DMS153 (cell line): ENCODE data around the gene SLC22A7.
"Not testable (repeated sequence)": the region's sequence is repeated elsewhere in the genome, so short reads cannot be mapped to it uniquely, and the experiment has no call there.

Experiments
- DNase-seq: peaks from one replicate; lab custom pipeline; 2025; lab: John Stamatoyannopoulos, UW

The SLC22A7 gene

DNA sequence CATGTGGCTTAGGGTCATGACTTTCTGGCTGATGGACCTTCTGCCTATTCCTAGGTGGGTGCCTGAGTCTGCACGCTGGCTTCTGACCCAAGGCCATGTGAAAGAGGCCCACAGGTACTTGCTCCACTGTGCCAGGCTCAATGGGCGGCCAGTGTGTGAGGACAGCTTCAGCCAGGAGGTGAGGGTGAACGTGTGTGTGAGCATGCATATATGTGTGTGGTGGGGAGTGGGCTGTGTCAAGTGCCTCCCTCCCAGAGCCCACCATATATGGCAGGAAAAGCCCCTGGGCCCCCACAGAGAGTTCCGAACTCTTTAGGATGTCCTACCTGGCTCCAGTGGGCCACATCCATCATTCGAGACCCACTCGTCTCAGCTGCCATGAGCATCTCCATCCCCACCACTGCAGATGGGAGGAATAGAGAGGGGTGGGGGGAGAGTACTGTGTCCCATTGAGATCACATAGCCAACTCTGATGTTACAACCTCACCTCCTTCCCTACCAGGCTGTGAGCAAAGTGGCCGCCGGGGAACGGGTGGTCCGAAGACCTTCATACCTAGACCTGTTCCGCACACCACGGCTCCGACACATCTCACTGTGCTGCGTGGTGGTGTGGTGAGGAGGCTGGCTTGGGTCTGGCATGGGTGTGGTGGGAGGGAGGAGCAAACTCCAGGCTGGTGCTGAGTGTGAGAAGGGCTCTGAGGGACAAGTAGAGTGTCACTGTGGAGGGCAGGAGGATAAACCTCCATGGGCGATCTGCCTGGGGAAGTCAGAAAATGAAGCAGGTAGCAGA, 3.2 kb downstream of the SLC22A7 start:
- no peak for DNase-seq

DNA sequence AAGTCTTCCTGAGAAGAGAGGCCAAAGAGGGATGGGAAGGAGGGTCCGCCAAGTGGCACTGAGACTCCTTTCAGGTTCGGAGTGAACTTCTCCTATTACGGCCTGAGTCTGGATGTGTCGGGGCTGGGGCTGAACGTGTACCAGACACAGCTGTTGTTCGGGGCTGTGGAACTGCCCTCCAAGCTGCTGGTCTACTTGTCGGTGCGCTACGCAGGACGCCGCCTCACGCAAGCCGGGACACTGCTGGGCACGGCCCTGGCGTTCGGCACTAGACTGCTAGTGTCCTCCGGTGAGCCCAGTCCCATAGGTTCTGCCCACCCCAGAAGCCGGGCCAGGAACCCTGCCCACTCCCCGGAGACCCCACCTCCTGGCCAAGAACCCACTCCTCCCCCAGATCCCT, 4.1 kb downstream of the SLC22A7 start:
- DNase-seq: no peak

DNA sequence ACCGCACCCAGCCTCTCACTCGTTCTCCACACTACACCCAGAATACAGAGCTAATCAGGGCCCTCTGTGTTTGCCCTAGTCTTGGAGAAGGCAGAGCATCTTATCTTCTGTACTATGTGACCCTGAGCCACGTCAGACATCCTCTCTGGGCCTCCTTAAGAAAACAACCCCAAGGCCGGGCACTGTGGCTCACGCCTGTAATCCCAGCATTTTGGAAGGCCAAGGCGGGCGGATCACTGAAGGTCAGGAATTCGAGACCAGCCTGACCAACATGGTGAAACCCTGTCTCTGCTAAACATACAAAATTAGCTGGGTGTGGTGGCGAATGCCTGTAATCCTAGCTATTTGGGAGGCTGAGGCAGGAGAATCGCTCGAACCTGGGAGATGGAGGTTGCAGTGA, 4.9 kb downstream of the SLC22A7 start:
- DNase-seq: not testable (repeated sequence)

GRCh38 chr6:43303751-43304331, 5.8 kb downstream of the SLC22A7 start:
- no peak for DNase-seq

- DNase-seq: no peak
Measured at GRCh38 chr6:43304361-43304760, 6.3 kb downstream of the SLC22A7 start.

- no peak for DNase-seq
Measured at GRCh38 chr6:43304882-43305281, 6.8 kb downstream of the SLC22A7 start.

DNA sequence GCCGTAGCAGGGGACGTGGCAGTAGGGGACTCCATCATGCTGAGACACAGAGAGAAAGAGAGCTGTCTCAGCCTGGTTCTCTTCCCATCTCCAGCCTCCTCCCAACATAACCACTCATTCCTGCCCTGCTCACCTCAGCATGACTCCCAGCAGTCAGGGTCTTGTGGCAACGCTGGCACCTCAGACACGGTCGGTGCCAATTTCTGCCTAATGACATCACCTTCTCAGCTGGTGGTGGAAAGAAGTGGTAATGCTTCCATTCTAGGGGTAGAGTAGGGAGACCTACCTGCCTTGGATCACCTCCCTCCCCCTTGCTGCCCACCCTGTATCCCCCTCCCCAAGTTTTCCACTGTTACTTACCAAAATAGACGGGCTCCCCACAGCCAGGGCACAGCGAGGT, 8.0 kb downstream of the SLC22A7 start:
- no peak for DNase-seq

DNA sequence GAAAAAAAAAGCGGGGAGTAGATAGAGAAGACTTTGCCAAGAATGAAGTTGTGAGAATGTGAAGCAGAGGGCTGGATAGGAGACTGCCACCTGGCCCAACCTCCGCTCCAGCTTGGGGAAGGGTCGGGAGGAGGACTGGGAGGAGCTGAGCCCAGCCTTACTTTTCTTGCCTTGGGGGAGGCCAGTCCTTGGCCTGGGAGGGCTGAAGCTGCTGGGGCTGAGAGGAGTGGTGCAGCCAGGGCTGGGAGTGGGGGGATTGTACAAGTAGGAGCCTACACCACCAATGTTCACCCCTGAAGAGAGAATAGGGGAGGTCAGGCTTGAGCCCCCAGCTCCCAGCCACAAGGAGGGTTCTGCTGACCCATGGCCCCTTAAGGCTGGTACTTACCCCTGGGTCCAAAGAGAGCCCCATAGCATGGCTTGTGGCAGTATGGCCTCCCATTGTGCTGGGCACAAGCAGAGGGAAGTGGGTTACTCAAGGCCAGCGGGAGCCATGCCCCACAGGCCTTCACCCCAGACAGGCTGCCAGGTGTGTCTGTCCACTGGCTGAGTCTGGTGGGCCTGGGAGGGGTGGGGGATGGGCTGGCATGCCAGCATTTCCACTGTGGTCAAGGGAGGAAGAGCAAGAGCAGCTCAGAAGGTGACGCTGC, 9.5 kb downstream of the SLC22A7 start:
- no peak for DNase-seq

DNA sequence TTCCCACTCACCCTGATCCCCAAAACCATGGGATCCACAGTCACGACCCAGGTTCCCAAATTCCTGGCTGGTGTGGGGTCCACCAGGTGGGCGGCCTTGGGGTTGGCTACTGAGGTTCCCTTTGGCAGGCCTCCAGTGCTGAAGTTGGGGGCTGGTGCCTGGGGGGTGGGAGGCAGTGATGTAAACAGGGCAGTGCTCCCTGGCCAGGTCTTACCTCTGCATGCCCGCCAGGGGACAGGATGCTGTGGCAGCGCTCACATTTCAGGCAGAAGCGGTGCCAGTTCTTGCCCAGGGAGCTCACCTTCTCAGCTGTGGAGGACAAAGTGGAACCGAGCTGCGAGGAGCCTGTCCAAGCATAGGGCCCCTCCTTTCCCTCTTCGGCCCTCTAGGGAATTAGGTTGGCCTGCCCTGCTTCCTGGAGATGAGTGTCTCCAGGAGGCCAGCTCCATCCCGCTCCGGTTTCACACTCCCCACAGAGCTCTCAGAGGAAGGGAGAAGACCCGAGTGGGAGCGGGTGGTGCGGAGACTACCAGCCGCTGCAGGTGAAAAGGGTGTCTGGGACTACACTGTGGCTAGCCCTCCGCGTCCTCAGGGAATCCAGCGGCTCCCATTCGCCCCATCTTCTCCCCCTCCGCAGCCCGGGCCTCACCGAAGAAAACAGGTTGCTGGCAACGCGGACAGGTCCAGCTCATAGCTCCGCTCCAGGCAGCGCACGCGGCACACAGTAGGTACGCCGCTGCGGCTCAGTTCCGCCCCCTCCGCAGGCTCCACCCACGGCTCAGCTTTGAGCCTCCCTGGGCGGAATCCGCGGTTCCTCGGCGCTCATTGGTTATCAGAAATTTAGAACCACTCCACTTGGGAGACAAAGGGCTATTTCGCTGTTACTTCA, 10.3 kb downstream of the SLC22A7 start, which contains the start of gene CRIP3:
Gene CRIP3, minus strand, starts transcription at position 726 of the 889 bp plus-strand sequence. Its CDS starts 34 bp downstream, at position 692.
- DNase-seq: peak; percentile 86

DNA sequence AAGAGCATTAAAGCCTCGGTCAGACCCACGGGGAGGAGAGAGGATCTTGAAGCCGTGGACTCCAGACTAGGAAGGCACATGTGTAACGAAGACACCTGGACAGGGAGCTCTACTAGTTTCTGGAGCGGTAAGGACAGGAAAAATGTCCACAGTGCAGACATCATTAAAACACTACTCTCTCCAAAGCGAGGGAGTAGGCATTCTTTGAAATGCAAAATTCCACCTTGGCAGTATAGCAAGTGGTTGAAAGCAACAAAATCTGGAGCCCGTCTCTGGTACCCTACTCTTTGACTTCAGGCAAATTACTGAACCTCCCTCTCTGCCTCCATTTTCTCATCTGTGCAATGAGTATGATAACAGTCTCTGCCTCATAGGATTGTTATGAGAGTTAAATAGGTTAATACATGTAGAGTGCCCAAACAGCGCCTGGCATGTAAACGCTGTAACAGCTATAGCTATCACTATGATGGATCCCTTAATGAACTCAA, 11.0 kb downstream of the SLC22A7 start:
- DNase-seq: no peak

DNA sequence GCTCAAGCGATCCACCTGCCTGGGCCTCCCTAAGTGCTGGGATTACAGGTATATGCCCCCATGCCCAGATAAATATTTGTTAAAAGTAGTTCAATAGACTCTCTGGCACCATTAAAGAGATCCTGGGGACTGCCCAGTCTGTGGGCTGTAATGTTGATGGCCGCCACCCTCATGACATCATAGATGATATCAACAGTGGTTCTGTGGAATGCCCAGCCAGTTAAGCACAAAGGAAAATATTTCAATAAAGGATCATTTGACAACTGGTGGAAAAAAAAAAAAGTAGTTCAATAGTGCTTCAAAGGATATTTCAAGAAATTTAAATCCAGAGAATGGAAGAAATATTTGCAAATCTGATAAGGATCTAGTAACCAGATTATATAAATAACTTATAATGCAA, 12.1 kb downstream of the SLC22A7 start:
- no peak for DNase-seq

- no peak for DNase-seq
Measured at GRCh38 chr6:43310624-43311023, 12.6 kb downstream of the SLC22A7 start.

DNA sequence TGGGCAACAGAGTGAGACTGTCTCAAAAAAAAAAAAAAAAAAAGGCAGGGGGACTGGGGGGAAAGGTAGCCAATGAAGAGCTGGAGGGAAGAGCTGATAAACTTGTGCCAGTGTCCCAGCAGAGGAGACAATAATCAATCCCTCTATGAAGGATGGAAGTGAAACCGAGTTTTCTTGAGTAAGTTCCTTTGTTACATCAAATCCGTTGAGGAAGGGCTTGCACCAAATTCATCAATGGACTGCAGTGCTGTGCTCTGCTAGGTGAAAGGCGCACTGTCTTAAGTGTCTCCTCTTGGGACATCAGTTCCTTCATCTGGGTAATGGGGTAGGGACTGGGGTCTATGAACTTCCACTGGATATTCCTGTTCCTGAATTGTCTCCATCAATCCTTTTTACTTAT, 13.6 kb downstream of the SLC22A7 start:
- no peak for DNase-seq

DNA sequence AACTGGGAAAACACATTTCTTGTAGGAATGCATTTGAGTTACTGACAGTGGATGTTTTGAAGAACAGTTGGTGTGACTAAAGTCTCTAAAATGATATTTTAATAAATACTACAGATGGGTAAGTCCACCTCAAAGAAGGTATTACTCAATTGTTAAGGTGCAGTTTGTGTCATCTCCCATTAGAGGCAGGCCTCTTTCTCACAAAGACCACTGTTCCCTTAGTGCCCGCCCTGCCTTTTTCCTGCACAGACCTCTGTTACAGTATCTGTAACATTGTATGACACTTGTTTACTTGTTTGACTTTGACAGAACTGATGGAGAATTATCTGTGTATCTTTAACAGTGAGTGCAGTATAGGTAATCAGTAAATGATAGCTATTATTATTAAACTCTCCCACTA, 15.8 kb downstream of the SLC22A7 start:
- no peak for DNase-seq

GRCh38 chr6:43318011-43318410, 20.0 kb downstream of the SLC22A7 start:
- DNase-seq: no peak

DNA sequence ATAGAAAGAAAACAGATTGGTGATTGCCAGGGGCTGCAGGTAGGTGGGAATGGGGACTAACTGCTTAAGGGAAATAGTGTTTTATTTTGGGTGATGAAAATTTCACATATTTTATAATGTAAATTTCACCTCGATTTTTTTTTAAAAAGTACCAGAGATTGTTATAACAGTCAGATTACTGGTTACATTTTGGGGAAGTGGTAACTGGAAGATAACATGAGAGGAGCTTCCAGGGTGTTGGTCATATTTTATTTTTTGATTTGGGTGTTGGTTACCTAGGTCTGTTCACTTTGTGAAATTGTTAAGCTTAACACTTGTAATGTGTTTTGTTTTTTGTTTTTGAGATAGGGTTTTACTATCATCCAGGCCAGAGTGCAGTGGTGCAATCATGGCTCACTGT, 27.8 kb downstream of the SLC22A7 start:
- no peak for DNase-seq

DNA sequence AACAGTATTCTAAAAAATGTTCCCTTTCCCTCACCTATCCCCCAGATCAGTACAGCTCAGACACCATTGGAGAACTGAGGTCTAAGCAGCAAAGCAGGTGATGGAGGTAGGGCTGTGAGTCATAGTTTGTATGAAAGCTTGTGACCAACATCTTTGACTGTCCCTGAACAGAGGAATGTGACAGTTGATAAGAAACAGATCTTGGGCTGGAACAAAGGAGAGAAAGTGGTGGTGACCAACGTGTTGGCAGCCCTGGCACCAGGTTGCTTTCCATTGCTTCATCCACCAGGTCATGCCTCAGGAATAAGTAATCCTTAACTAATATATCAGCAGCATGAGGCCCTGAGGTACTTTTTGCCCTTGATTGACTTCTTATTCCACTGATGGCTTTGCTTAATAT, 30.5 kb downstream of the SLC22A7 start:
- DNase-seq: no peak

GRCh38 chr6:43331470-43331869, 33.4 kb downstream of the SLC22A7 start:
- DNase-seq: no peak

DNA sequence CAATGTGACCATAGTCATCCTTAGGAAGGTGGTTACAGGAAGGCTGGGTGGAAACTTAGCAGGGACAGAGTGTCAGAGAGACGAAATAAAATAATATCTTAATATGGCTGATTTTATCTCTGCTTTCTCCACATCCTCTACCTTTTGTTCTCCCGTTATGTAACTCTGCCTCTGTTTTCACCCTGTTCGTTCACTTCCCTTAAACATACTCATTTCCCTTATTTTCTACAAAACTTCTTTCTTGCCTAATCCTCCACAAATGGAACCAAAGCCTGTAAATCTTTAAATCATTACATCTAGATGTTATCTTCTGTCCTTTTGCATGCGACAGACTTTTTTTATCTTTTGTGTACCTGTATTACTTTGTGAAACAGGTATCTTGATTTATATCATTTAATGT, 33.8 kb downstream of the SLC22A7 start:
- no peak for DNase-seq

DNA sequence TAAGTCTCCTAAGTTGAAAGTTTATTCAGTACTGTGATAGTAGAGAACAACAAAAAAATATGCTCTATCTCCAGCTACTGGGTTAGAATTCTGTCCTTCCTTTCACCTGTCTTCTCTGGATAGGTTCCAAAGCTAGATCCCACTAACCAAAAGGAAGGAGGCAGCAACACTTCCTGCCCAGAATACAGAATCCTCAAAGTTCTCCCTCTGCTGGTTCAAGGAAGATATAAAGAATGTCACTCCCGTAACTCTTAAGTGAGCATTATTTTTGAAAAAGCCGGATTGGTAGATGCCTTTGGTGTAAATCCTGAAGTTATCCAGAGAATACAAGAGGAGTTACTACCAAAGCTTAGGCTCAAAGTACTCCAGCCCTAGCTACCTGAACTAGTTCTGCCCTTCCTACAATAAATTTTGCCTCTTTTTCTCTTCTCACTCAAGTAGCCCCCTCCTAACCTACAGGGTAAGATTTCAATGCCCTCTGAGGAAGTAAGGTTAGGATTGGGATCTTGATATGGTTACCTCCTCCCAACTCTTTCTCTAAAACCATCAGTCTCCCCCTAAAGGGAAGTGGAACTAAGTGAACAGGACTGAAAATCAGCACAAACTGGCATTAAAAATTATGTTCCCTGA, 36.5 kb downstream of the SLC22A7 start:
- DNase-seq: peak; percentile 14

GRCh38 chr6:43335469-43335868, 37.4 kb downstream of the SLC22A7 start:
- DNase-seq: peak; percentile 93

GRCh38 chr6:43336382-43336781, 38.3 kb downstream of the SLC22A7 start:
- no peak for DNase-seq
